HepG2 (cell line): ENCODE measurements around the gene CRIP1. TPM values are rescaled to one million over a fixed set of nuclear protein-coding genes. Genes with fewer than 3 reads are reported as not detected.

Source experiments
- AKNA ChIP-seq: sonication (generic); formaldehyde crosslinking; IDR thresholded peaks from 2 replicates; pipeline ENCODE4 v1.4.0; 2020; ENCODE audit warnings: missing genetic modification reagents, borderline replicate concordance
- ARID3A ChIP-seq: IDR thresholded peaks from 2 replicates; pipeline ENCODE4 v1.6.1; 2012; ENCODE audit warnings: low read depth, low read length, improper control_type of control experiment
- ESRRA ChIP-seq: sonication (generic); formaldehyde crosslinking; IDR thresholded peaks from 2 replicates; pipeline ENCODE4 v1.5.1; 2020; ENCODE audit warnings: mild to moderate bottlenecking, low read depth, missing genetic modification reagents
- GFI1 ChIP-seq: sonication (generic); formaldehyde crosslinking; IDR thresholded peaks from 2 replicates; pipeline ENCODE4 v1.5.0; 2020; ENCODE audit warnings: missing genetic modification reagents, mild to moderate bottlenecking, borderline replicate concordance
- MAZ ChIP-seq, 2 experiments: sonication (generic) in 1 of 2; formaldehyde crosslinking in 1 of 2; IDR thresholded peaks; 2 replicates each; pipeline versions ENCODE4 v1.5.0 to v1.6.1; 2012 to 2020; ENCODE audit warnings: low read depth in 2 of 2, mild to moderate bottlenecking in 2 of 2, borderline replicate concordance in 1 of 2, improper control_type of control experiment in 1 of 2, low read length in 1 of 2, missing genetic modification reagents in 1 of 2, moderate library complexity in 1 of 2
- MEF2D ChIP-seq: sonication (generic); formaldehyde crosslinking; IDR thresholded peaks from 2 replicates; pipeline ENCODE4 v1.5.1; 2020; ENCODE audit warnings: mild to moderate bottlenecking, missing genetic modification reagents
- NONO ChIP-seq, 2 experiments: fragments of 450-650 bp in 1 of 2; sonication (generic) in 1 of 2; formaldehyde crosslinking in 1 of 2; IDR thresholded peaks in 1 of 2; conservative IDR thresholded peaks in 1 of 2; 2 replicates each; pipeline versions ENCODE4 v1.6.1 to v1.8.0; 2017 to 2022; ENCODE audit warnings: mild to moderate bottlenecking in 1 of 2, missing genetic modification reagents in 1 of 2, moderate library complexity in 1 of 2
- NR3C1 ChIP-seq: sonication (generic); formaldehyde crosslinking; IDR thresholded peaks from 2 replicates; pipeline ENCODE4 v1.4.0; 2020; ENCODE audit warnings: missing genetic modification reagents
- REPIN1 ChIP-seq: sonication (generic); formaldehyde crosslinking; IDR thresholded peaks from 2 replicates; pipeline ENCODE4 v1.8.0; 2022; ENCODE audit warnings: missing genetic modification reagents, low read depth, mild to moderate bottlenecking, borderline replicate concordance
- RNF2 ChIP-seq: fragments of 450-650 bp; conservative IDR thresholded peaks from 2 replicates; pipeline ENCODE4 v1.6.1; 2016; ENCODE audit warnings: low read depth
- TERF1 ChIP-seq: sonication (generic); formaldehyde crosslinking; IDR thresholded peaks from 2 replicates; pipeline ENCODE4 v1.8.0; 2022; ENCODE audit warnings: mild to moderate bottlenecking, missing genetic modification reagents, moderate library complexity
- ZFP90 ChIP-seq: sonication (generic); formaldehyde crosslinking; IDR thresholded peaks from 2 replicates; pipeline ENCODE4 v1.8.0; 2022; ENCODE audit warnings: missing genetic modification reagents, mild to moderate bottlenecking, inconsistent platforms, borderline replicate concordance
- ZMYM2 ChIP-seq: sonication (generic); formaldehyde crosslinking; IDR thresholded peaks from 2 replicates; pipeline ENCODE4 v1.8.0; 2022; ENCODE audit warnings: mild to moderate bottlenecking, missing genetic modification reagents
- polyA plus RNA-seq, 8 experiments: library from polyadenylated mRNA; depleted of rRNA in 3 of 8; stranded (reverse) in 7 of 8; unstranded in 1 of 8; fragments of >200 nt; fragmentation: Illumina TruSeq in 4 of 8; extraction: Trizol in 4 of 8; gene quantifications; 2 replicates each; pipeline versions ENCODE4 v1.2.1 to v1.2.3, GENCODE V29; 2011 to 2016; ENCODE audit warnings: low read depth in 4 of 8, missing spikeins in 1 of 8, mixed read lengths in 1 of 8; ENCODE audit not compliant: insufficient read depth in 1 of 8
- total RNA-seq, 5 experiments: library from RNA; depleted of rRNA; stranded (reverse); fragments of >200 nt; fragmentation: Illumina TruSeq; extraction: Trizol; gene quantifications; 2 replicates each; pipeline ENCODE4 v1.2.3, GENCODE V29; 2016; ENCODE audit warnings: low read depth in 1 of 5
- TF ChIP-seq, protein P1 (sequence below): sonication (generic); formaldehyde crosslinking; IDR thresholded peaks from 2 replicates; pipeline ENCODE4 v1.8.0; 2022; ENCODE audit warnings: mild to moderate bottlenecking, missing genetic modification reagents; ENCODE audit not compliant: insufficient replicate concordance

Gene CRIP1
- total and polyA plus RNA-seq, 2 of the 13 experiments (the other 11 are each of a cell fraction or from before 2014, with no cell fraction given), result 53.9 to 59.5 TPM

GRCh38 chr14:105495990-105496830 is 9.5 kb downstream of the CRIP1 start (continued):
- peak; percentile 40; the same call in 1 of the 2 replicates for TF ChIP-seq MAZ (IDR thresholded peaks at IDR 0.05; ENCODE audit: borderline replicate concordance, low read depth, low read length)
- TF ChIP-seq MAZ (CRISPR knock-in tag; IDR thresholded peaks at IDR 0.05; ENCODE audit: low read depth), result no peak; the same call in 1 of the 2 replicates
- TF ChIP-seq ESRRA (CRISPR knock-in tag), result no peak; the same call in 1 of the 2 replicates
- no peak for TF ChIP-seq ARID3A
- TF ChIP-seq TERF1 (CRISPR knock-in tag), result no peak
- peak; percentile 73; the same call in 1 of the 2 replicates for TF ChIP-seq ZFP90 (CRISPR knock-in tag)
- TF ChIP-seq, protein P1, sequence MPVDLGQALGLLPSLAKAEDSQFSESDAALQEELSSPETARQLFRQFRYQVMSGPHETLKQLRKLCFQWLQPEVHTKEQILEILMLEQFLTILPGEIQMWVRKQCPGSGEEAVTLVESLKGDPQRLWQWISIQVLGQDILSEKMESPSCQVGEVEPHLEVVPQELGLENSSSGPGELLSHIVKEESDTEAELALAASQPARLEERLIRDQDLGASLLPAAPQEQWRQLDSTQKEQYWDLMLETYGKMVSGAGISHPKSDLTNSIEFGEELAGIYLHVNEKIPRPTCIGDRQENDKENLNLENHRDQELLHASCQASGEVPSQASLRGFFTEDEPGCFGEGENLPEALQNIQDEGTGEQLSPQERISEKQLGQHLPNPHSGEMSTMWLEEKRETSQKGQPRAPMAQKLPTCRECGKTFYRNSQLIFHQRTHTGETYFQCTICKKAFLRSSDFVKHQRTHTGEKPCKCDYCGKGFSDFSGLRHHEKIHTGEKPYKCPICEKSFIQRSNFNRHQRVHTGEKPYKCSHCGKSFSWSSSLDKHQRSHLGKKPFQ, result no peak
- TF ChIP-seq RNF2, result no peak
- peak; percentile 22; the same call in 1 of the 2 replicates for TF ChIP-seq REPIN1 (CRISPR knock-in tag)
- no peak for TF ChIP-seq NR3C1 (CRISPR knock-in tag)
- TF ChIP-seq ZMYM2 (CRISPR knock-in tag), result 0 out of 2 replicates have a peak, but pooled peaks have one; percentile 72
- no peak for TF ChIP-seq NONO (IDR thresholded peaks at IDR 0.05)
- peak; percentile 36; the same call in 1 of the 2 replicates for TF ChIP-seq NONO (CRISPR knock-in tag; conservative IDR thresholded peaks at IDR 0.05)
- peak; percentile 15; the same call in 1 of the 2 replicates for TF ChIP-seq GFI1 (CRISPR knock-in tag)
- TF ChIP-seq MEF2D (CRISPR knock-in tag), result peak; percentile 27; the same call in 1 of the 2 replicates
- no peak for TF ChIP-seq AKNA (CRISPR knock-in tag)
